HUES48 (cell line): ENCODE data around the gene AP2A2.

Source experiments
- H3K27ac ChIP-seq: one replicate; pipeline ENCODE4 v1.7.0; 2013; ENCODE audit warnings: low read depth, low read length, inconsistent platforms
- H3K27me3 ChIP-seq: 2 replicates; pipeline ENCODE4 v1.6.1; 2013; ENCODE audit warnings: mild to moderate bottlenecking, low read length; ENCODE audit not compliant: control insufficient read depth, insufficient read depth
- H3K36me3 ChIP-seq: 2 replicates; pipeline ENCODE4 v1.6.1; 2013; ENCODE audit warnings: low read length; ENCODE audit not compliant: control insufficient read depth, insufficient read depth
- H3K4me1 ChIP-seq: 2 replicates; pipeline ENCODE4 v1.6.1; 2013; ENCODE audit warnings: mild to moderate bottlenecking, low read length; ENCODE audit not compliant: control insufficient read depth, insufficient read depth
- H3K4me3 ChIP-seq: 2 replicates; pipeline ENCODE4 v1.5.1; 2013; ENCODE audit warnings: mild to moderate bottlenecking, low read depth, low read length
- H3K9ac ChIP-seq: 2 replicates; pipeline ENCODE4 v1.6.1; 2013; ENCODE audit warnings: mild to moderate bottlenecking, low read depth, low read length, moderate library complexity
- H3K9me3 ChIP-seq: 2 replicates; pipeline ENCODE4 v1.6.1; 2013; ENCODE audit warnings: low read length; ENCODE audit not compliant: control insufficient read depth, insufficient read depth

Gene AP2A2

DNA sequence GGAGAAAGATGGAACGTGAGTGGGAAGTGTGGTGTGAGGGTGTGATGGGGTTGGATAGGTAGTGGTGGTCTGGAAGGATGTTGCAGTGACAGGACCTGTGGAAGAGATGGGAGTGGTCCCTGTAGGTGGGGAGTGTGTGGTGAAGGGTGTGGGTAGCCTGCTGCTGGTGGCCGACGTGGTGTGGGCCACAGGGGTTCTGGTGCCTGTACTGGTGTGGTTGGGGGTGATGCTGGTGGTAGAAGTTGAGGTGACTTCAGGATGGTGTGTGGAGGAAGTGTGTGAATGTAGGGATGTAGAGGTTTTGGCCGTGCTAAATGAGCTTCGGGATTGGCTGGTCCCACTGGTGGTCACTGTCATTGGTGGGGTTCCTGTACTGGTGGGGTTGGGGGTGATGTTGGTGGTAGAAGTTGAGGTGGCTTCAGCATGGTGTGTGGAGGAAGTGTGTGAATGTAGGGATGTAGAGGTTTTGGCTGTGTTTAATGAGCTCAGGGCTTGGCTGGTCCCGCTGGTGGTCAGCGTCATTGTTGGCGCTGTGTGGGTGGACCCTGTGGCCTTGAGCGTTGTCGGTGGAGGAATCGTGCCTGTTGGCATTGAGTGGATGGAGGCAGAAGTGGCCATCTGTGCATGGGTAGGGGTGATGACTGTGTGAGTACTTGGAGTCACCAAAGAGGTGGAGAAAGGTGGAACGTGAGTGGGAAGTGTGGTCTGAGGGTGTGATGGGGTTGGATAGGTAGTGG, 91.8 kb downstream of the AP2A2 start:
- Histone ChIP-seq H3K27ac (no peak overlapping the region), H3K27me3 (no peaks in the 10 kb centered on the region), H3K9me3 (0 out of 2 replicates have a peak, but pooled peaks cover 4% of the 10 kb centered on the region), H3K4me1 (no peaks in the 10 kb centered on the region), H3K4me3 (no peak overlapping the region), H3K36me3 (no peaks in the 10 kb centered on the region), H3K9ac (no peak overlapping the region)

DNA sequence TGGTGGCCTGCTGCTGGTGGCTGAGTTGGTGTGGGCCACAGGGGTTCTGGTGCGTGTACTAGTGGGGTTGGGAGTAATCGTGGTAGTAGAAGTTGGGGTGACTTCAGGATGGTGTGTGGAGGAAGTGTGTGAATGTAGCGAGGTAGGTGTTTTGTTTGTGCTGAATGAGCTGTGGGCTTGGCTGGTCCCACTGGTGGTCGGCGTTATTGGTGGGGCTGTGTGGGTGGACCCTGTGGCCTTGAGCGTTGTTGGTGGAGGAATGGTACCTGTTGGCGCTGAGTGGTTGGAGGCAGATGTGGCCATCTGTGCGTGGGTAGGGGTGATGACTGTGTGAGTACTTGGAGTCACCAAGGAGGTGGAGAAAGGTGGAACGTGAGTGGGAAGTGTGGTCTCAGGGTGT, 92.4 kb downstream of the AP2A2 start:
- Histone ChIP-seq H3K36me3 (no peaks in the 10 kb centered on the region), H3K27me3 (no peaks in the 10 kb centered on the region), H3K9ac (no peak overlapping the region), H3K4me3 (no peak overlapping the region), H3K4me1 (no peaks in the 10 kb centered on the region), H3K27ac (no peak overlapping the region), H3K9me3 (0 out of 2 replicates have a peak, but pooled peaks cover 4% of the 10 kb centered on the region)

DNA sequence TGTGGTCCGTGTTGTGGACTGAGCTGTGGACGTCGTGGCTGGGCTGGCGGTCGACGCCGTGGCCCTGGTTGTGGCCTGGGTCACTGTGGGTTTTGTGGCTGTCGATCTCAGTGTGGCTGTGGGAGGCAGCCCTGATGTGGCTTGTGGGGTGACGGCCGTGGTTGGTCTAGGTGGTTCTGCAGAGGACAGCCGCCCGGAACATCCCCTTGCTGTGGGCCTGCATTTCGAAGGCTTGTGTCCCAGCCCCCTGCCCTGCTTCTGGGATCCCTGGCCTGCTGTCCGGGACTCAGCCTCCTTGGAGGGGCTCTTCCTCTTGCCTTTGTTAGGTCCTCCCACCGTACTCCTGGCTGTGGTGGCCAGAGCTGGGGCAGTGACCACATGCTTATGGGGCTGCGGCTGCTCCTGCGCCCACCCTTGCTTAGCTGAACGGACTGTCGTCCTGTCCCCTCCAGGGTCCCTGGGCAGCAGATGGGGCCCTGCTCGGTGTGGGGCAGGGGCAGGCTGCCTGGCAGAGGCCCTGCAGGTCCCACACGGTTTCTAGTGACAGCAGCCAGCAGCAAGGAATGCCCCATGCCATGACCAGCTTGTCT, 93.7 kb downstream of the AP2A2 start:
- Histone ChIP-seq H3K4me3 (no peak overlapping the region), H3K9ac (no peak overlapping the region), H3K9me3 (0 out of 2 replicates have a peak, but pooled peaks cover 4% of the 10 kb centered on the region), H3K36me3 (no peaks in the 10 kb centered on the region), H3K4me1 (no peaks in the 10 kb centered on the region), H3K27me3 (no peaks in the 10 kb centered on the region), H3K27ac (no peak overlapping the region)

DNA sequence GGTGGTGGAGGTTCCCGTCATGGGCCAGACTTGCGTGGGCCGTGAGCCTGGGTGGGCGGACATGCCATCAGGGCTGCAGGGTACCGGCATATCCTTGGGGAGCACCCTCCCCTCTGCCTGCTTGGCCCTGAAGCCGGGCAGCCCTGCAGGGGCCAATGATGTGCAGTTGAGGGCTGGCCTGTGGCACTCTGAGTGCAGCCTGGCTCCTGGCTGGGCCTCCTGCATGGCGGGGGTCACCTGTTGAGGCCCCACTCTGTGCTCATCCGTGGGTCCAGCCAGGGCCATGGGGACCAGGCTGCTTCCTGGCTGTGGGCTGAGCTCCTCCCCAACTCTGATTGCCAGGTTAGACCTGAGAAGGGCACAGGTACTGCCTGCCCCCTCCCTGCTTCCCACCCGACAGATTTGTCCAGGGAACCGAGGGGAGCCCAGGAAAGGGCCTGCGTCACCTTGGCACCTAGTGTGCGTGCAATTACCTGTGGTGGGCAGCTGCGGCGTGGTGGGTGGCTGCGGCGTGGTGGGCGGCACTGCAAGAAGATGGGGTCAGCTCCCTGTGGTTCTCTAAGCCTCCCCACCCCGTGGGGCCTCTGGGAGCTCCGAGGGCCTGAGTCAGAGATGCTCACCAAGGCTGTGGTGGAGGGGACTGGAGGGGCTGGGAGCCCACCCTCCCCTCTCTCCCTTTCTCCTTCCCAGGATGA, 94.7 kb downstream of the AP2A2 start:
- Histone ChIP-seq H3K9ac (no peak overlapping the region), H3K4me1 (no peaks in the 10 kb centered on the region), H3K9me3 (0 out of 2 replicates have a peak, but pooled peaks cover 4% of the 10 kb centered on the region), H3K4me3 (no peak overlapping the region), H3K27ac (no peak overlapping the region), H3K27me3 (no peaks in the 10 kb centered on the region), H3K36me3 (no peaks in the 10 kb centered on the region)

DNA sequence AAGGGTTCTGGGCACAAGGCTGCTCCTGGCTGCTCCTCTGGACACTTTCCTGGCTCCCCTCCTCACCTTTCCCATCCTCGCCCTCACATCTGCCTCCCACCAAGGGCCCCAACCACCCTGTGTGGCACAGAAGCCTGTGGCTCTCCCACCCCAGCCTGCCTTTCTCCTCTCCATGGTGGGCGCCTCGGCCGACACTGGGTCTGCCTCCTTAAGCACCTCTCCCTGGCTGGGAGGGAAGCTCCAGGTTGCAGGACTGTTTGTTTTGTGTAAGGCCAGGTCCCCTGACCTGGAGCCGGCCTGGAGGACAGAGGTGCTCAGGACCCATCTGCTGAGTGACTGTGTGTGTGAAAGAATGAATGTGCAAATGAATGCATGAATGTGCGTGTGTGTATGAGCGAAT, 96.7 kb downstream of the AP2A2 start:
- 0 out of 2 replicates have a peak, but pooled peaks cover 2% of the 10 kb centered on the region for H3K9me3 ChIP-seq
- H3K27me3 ChIP-seq, result no peaks in the 10 kb centered on the region
- no peaks in the 10 kb centered on the region for H3K4me1 ChIP-seq
- H3K27ac ChIP-seq, result no peak overlapping the region
- H3K4me3 ChIP-seq, result no peak overlapping the region
- H3K9ac ChIP-seq, result no peak overlapping the region
- H3K36me3 ChIP-seq, result no peaks in the 10 kb centered on the region

DNA sequence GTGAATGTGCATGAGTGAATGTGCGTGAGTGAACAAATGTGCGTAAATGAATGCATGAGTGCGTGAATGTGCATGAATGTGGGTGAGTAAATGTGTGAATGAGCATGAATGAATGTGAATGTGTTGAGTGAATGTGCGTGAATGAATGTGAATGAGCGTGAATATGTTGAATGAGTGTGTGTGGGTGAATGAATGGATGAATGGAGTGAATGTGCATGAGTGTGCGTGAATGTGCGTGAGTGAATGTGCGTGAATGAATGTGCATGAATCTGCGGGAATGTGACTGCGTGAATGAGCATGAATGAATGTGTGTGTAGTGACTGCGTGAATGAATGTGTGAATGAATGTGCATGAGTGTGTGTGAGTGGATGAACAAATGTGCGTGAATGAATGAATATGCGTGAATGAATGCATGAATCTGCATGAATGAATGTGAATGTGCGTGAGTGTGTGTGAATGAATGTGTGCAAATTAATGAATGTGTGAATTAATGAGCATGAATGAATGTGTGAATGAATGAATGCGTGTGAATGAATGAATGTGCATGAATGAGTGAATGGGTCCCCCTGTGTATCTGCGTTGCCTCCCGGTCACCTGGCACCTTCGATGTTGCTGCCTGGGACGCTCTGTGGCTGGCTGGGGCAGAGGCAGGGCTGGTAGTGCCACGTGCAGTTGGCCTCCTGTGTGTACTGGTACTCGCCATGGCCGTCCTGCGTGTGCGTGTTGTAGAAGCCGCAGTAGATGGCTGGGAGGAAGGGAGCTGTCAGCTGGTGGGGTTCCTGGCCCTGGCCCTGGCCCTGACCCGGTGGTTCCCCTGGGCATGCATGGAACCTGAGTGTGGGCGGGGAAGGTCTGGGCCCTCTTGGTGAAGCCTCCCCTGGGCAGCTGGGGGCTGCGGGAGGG, 97.5 kb downstream of the AP2A2 start:
- H3K36me3 ChIP-seq, result no peaks in the 10 kb centered on the region
- no peaks in the 10 kb centered on the region for H3K27me3 ChIP-seq
- no peak overlapping the region for H3K9ac ChIP-seq
- H3K27ac ChIP-seq, result no peak overlapping the region
- no peaks in the 10 kb centered on the region for H3K4me1 ChIP-seq
- H3K4me3 ChIP-seq, result no peak overlapping the region
- no peaks in the 10 kb centered on the region for H3K9me3 ChIP-seq

DNA sequence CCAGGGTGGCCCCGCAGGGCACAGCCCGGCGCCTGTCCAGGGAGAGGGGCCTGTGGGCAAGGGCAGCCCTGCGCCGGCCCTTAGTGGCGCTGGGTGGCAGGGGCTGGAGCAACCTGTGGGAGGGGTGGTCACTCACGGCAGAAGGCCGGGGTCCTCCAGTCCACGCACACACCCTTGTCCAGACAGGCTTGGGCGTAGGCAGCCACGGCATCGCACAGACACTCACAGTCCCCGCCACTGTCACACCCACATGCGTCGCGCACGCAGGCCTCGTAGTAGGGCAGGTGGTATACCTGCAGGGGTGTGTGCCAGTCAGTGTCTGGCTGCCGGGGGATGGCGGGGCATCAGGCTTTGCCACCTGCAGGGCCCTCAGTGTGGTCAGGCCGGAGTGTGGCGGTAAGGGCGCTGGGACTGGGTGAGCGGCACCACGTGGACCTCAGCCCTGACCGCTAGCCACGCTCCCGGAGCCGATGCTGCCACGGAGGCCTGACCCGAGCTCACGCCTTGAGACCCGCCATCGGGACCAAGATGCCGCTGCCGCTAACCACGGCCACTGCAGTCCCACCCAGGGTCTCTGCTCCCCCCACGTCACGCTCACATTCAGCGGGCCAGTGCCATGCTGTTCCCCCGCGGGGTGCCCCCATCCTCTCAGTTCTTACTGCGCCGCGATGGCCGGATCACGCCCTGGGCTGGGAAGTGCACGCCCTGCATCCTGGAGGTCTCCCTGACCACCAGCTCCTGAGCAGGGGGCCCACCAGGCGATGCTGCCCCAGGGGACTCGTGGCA, 98.3 kb downstream of the AP2A2 start:
- H3K4me3 ChIP-seq, result no peak overlapping the region
- no peaks in the 10 kb centered on the region for H3K36me3 ChIP-seq
- H3K27me3 ChIP-seq, result no peaks in the 10 kb centered on the region
- H3K27ac ChIP-seq, result no peak overlapping the region
- H3K9ac ChIP-seq, result no peak overlapping the region
- H3K9me3 ChIP-seq, result no peaks in the 10 kb centered on the region
- no peaks in the 10 kb centered on the region for H3K4me1 ChIP-seq

DNA sequence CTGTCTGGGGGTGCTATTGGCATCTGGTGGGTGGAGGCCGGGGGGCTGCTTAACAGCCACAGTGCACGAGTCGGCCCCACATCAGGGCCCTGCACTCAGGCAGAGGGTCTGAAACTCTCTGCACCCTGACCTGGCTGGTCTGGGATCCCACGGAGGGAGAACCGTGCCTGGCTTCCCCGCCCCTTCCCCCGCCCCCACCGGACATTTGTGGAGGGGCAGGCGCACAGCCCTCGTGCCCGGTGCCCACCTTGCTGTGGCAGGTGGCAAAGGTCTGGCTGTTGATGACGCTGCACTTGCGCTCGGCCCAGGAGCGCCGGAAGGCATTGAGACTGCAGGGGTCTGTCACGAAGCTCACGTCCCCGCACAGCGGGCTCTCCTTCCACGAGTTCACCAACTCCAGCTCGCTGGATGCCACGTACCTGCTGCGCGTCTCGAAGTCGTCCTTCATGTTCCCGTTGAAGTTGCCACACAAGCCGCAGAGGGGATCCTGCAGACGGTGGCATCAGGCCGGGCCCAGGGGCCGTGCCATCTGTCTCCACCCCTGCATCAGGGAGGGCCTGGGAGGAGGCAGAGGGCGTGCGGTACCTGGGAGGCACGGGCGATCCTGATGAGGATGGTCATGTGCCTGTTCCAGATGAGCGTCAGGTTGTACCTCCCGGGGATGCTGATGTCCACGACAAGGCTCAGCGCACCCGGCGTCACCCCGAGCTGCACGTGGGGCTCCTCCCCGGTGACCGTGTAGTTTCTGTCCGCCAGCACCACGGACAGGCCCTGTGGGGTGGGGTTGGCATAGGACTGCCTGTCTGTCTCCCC, 99.1 kb downstream of the AP2A2 start:
- Histone ChIP-seq H3K36me3 (no peaks in the 10 kb centered on the region), H3K4me3 (no peak overlapping the region), H3K27me3 (no peaks in the 10 kb centered on the region), H3K9ac (no peak overlapping the region), H3K27ac (no peak overlapping the region), H3K4me1 (no peaks in the 10 kb centered on the region), H3K9me3 (no peaks in the 10 kb centered on the region)

DNA sequence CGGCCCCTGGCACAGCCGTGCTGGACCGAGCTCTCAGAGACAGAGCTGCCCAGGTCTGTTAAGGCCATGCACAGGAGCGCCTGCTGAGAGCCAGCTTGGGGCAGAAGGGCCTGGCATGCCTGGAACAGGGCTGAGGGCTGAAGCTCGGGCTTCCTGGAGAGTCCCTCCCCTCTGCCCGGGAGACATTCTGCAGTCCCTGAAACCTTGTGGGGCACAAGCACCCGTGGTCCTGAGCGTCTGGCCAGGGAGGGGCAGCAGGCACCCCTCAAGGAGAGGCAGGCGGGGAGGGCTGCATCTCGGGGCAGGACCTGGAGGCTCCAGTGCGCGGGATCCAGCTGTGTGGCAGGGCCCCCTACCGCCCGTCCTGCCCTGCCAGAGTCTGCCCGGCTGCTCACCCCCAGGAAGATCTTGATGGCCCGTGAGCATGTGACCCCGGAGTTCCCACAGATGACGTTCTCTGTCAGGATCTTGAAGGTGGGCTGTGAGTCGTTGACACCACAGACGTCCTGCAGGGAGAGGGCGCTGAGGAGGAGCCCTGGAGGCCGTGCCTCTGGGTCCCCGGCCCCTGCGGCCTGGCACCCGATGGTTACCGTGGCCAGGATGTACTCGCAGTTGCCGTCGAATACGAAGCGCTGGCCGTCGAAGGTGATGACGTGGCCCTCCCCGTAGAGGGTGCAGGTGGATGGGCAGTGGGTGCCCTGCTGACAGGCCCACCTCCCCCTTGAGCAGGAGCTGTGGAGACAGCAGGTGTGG, 99.9 kb downstream of the AP2A2 start:
- Histone ChIP-seq H3K9ac (no peak overlapping the region), H3K27ac (no peak overlapping the region), H3K27me3 (no peaks in the 10 kb centered on the region), H3K4me1 (no peaks in the 10 kb centered on the region), H3K9me3 (no peaks in the 10 kb centered on the region), H3K4me3 (no peak overlapping the region), H3K36me3 (no peaks in the 10 kb centered on the region)
